LNCAP (cell line): Measurements from ENCODE around the gene POFUT1.

Source experiments
- CTCF ChIP-seq: fragments of 450-650 bp; IDR thresholded peaks from 2 replicates; pipeline ENCODE4 v1.5.1; 2017; ENCODE audit warnings: mild to moderate bottlenecking

Gene POFUT1

DNA sequence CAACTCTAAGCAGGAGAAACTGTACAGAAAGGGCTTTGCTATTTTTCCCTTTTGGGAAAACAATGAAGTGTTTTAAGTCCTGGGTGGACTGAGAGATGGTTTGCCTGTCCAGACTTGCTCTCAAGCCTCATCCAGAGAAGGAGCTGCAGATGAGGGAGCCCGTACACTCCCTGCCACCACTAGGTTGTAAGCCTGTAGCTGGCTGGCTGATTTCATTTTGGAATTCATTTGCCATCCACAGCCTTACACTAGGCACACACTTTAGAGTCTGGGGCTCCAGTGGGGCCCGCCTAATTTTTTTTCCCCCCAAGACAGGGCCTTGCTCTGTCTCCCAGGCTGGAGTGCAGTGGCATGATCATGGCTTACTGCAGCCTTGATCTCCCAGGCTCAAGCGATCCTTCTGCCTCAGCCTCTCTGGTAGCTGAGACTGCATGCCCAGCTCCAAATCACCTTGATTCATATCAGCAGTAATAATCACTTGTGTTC lies 28.4 kb downstream of the POFUT1 start:
- TF ChIP-seq CTCF, result no peak

DNA sequence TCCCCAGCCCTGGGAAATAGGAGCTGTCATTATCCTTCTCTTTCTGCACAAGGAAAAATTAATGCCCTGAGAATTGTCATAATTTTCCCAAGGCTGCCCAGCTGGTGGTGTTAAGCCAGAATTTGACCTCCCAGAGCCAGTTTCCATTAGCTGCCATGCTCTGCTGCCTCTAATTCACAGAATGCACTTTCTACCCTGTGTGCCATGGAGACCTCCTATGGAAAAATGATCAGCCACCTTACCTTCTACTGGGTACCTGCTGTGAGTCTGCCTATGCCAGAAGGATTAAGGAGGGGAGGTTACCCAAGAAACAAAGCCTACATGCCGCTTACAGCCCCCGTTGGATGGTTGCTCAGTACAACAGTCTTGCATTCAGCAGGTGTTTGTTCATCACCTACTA lies 29.1 kb downstream of the POFUT1 start:
- no peak for TF ChIP-seq CTCF

DNA sequence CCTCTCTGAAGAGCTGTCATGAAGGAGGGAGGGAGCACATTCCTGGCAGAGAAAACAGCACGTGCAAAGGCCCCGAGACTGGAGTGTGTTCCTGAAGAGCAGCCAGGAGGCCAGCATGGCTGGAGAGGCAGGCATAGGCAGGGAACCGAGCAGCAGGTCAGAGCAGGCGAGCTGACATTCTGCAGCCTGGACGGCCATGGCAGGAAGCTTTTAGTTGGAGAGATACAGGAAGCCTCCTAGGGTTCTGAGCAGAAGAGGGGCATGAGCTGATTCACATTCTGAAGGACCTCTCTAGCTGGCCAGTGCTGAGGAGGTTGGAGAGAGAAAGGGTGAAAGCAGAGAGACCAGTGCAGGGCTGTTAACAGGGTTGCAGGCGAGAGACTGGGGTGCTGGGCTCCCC lies 29.7 kb downstream of the POFUT1 start:
- TF ChIP-seq CTCF, result no peak

GRCh38 chr20:32238483-32239425 lies 31.1 kb downstream of the POFUT1 start:
- TF ChIP-seq CTCF, result no peak

GRCh38 chr20:32240205-32240604 lies 32.5 kb downstream of the POFUT1 start:
- peak; percentile 49; the same call in 1 of the 2 replicates for TF ChIP-seq CTCF

GRCh38 chr20:32241807-32242206 lies 34.1 kb downstream of the POFUT1 start:
- no peak for TF ChIP-seq CTCF

- no peak for TF ChIP-seq CTCF
Measured at GRCh38 chr20:32244150-32244823, 36.6 kb downstream of the POFUT1 start.
